ENCODE measurements around the gene ROR1. TPM values are rescaled to one million over a fixed set of nuclear protein-coding genes. Genes with fewer than 3 reads are reported as not detected.

ROR1 gene
- total and polyA plus RNA-seq, 9 of the 15 experiments (the other 6 are each of a cell fraction or from before 2014, with no cell fraction given), result 0.02 TPM; not detected in 8

DNA sequence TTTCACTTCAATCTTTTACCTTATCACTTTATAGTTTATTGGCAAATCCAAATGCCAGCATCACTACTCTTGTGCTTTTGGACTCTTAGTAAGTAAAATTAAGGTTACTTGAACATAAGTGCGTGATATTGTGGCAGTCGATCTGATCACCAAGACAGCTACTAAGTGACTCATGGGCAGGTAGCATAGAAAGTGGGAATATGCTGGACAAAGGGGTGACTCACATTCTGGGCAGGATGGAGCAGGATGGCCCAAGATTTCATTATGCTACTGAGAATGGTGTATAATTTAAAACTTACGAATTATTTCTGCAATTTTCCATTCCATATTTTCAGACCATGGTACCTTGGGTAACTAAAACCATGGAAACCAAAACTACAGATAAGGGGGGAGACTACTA is 120.2 kb downstream of the ROR1 start:
- Histone ChIP-seq H3K9me3 (replicated peaks; ENCODE audit: control insufficient read depth, insufficient read depth, low read depth, low read length) (no peaks in the 10 kb centered on the region), H3K9ac (ENCODE audit: insufficient read depth in 1 of 2, low read depth in 2 of 2, low read length in 2 of 2) (no peak overlapping the region), H3K79me2 (ENCODE audit: control insufficient read depth, insufficient read depth, low read length) (no peaks in the 10 kb centered on the region), H3K27me3 (ENCODE audit: control insufficient read depth in 2 of 2, insufficient read depth in 2 of 2, low read length in 2 of 2) (no peaks in the 10 kb centered on the region), H2AFZ (ENCODE audit: low read depth, low read length) (no peak overlapping the region), H3K4me3 (no peak overlapping the region), H3K9me1 (ENCODE audit: control insufficient read depth, insufficient read depth, low read length) (no peaks in the 10 kb centered on the region), H3K4me1 (replicated peaks in 1 of 2; ENCODE audit: control insufficient read depth in 2 of 2, insufficient read depth in 2 of 2, low read length in 2 of 2) (no peaks in the 10 kb centered on the region), H3K4me2 (ENCODE audit: insufficient read depth, low read length) (no peak overlapping the region), H4K20me1 (replicated peaks; ENCODE audit: control insufficient read depth, insufficient read depth, low read length) (no peaks in the 10 kb centered on the region), H3K36me3 (ENCODE audit: control insufficient read depth, insufficient read depth, low read length) (no peaks in the 10 kb centered on the region), H3K27ac (ENCODE audit: extremely low read depth, low read depth, low read length) (no peak overlapping the region)
- ChIA-PET POLR2A (no interaction called here), CTCF (ENCODE audit: low intra/inter-chr PET ratio) (no interaction called here)
- ATAC-seq (no peak), FAIRE-seq (no peak), DNase-seq (ENCODE audit: extremely low read depth in 1 of 4, low spot score in 3 of 4) (no peak)
- in situ Hi-C loops (cut with MboI), result no loop called here
- intact Hi-C loops (cut with micrococcal nuclease), result no loop called here
- WGBS (ENCODE audit: insufficient coverage, low coverage, missing lambda C conversion rate), result 0% methylated on average over 3 of the region's 3 CpGs
- TF ChIP-seq, protein P1, sequence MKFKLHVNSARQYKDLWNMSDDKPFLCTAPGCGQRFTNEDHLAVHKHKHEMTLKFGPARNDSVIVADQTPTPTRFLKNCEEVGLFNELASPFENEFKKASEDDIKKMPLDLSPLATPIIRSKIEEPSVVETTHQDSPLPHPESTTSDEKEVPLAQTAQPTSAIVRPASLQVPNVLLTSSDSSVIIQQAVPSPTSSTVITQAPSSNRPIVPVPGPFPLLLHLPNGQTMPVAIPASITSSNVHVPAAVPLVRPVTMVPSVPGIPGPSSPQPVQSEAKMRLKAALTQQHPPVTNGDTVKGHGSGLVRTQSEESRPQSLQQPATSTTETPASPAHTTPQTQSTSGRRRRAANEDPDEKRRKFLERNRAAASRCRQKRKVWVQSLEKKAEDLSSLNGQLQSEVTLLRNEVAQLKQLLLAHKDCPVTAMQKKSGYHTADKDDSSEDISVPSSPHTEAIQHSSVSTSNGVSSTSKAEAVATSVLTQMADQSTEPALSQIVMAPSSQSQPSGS (CRISPR knock-in tag; IDR thresholded peaks at IDR 0.05), result no peak
- TF ChIP-seq MAZ (CRISPR knock-in tag; conservative IDR thresholded peaks at IDR 0.05 in 1 of 2, IDR thresholded peaks at IDR 0.05 in 1 of 2), result no peak
- no peak for TF ChIP-seq BCOR (IDR thresholded peaks at IDR 0.05)
- no peak for TF ChIP-seq CBFA2T3 (IDR thresholded peaks at IDR 0.05)
- no peak for TF ChIP-seq TAF1 (IDR thresholded peaks at IDR 0.05; ENCODE audit: control insufficient read depth, extremely low read depth, insufficient read depth, low read length, severe bottlenecking)
- TF ChIP-seq SRF (CRISPR knock-in tag; IDR thresholded peaks at IDR 0.05), result no peak
- TF ChIP-seq, protein P2, sequence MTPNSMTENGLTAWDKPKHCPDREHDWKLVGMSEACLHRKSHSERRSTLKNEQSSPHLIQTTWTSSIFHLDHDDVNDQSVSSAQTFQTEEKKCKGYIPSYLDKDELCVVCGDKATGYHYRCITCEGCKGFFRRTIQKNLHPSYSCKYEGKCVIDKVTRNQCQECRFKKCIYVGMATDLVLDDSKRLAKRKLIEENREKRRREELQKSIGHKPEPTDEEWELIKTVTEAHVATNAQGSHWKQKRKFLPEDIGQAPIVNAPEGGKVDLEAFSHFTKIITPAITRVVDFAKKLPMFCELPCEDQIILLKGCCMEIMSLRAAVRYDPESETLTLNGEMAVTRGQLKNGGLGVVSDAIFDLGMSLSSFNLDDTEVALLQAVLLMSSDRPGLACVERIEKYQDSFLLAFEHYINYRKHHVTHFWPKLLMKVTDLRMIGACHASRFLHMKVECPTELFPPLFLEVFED (CRISPR knock-in tag; conservative IDR thresholded peaks at IDR 0.05), result no peak
- TF ChIP-seq CHCHD3 (CRISPR knock-in tag; IDR thresholded peaks at IDR 0.05), result no peak
- no peak for TF ChIP-seq ASH1L (IDR thresholded peaks at IDR 0.05; ENCODE audit: borderline replicate concordance, low read depth, partially characterized antibody)
- no TSS peak for BruUV-seq (replicated peaks)
